Ovary (tissue), 3 donors: ENCODE measurements around the gene IGSF21.

Source experiments
- EP300 ChIP-seq: sonication (generic); formaldehyde crosslinking; IDR thresholded peaks from one replicate; pipeline ENCODE4 v1.6.1; 2017; ENCODE audit warnings: antibody characterized with exemption
- POLR2A ChIP-seq: fragments of 450-650 bp; IDR thresholded peaks from one replicate; pipeline ENCODE4 v1.6.1; 2017; ENCODE audit warnings: antibody characterized with exemption, mild to moderate bottlenecking, moderate library complexity
- TF ChIP-seq, protein P1 (sequence below), 3 donors: fragments of 450-650 bp in 2 of 3; fragments of 200-600 bp in 1 of 3; IDR thresholded peaks; one replicate each; pipeline versions ENCODE4 v1.5.1 to v1.8.0; 2016 to 2022; ENCODE audit warnings: antibody characterized with exemption in 3 of 3, mild to moderate bottlenecking in 1 of 3
- donor health status: DM: no; HTN: no; CAD: no.

DNA sequence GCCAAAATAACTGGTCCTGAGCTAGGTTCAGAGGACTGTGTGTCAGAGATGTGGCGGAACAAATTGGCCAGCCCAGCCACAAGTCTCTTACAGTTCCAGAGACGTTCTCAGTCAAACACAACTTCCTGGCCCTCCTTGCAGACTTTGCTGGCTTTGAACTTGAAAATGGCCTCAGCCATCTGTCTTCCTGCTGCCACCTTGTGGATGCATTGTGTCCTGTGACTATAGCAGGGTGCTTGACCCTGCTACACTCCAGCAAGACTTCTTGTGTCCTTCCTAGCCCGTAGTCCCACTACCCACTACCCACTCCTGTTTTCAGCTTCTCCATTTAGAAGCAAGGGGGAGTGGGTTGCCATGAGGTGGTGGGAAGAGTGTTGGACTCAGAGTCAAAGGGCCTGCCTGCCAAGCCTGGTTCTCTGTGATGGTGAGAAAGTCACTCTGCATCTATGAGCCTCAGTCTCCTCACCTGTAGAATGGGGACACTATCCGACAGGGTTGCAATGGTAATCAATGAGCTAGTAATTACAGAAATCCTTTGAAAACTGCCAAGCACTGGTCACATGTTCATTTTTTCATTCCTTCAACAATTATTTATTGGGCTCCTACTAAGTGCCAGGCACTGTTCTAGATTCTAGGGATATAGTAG is 109.9 kb downstream of the IGSF21 start:
- TF ChIP-seq, protein P1, sequence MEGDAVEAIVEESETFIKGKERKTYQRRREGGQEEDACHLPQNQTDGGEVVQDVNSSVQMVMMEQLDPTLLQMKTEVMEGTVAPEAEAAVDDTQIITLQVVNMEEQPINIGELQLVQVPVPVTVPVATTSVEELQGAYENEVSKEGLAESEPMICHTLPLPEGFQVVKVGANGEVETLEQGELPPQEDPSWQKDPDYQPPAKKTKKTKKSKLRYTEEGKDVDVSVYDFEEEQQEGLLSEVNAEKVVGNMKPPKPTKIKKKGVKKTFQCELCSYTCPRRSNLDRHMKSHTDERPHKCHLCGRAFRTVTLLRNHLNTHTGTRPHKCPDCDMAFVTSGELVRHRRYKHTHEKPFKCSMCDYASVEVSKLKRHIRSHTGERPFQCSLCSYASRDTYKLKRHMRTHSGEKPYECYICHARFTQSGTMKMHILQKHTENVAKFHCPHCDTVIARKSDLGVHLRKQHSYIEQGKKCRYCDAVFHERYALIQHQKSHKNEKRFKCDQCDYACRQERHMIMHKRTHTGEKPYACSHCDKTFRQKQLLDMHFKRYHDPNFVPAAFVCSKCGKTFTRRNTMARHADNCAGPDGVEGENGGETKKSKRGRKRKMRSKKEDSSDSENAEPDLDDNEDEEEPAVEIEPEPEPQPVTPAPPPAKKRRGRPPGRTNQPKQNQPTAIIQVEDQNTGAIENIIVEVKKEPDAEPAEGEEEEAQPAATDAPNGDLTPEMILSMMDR (IDR thresholded peaks at IDR 0.05) = no peak
- TF ChIP-seq EP300 = no peak
- no peak for TF ChIP-seq POLR2A
